Stimulated activated CD4-positive, alpha-beta T cell treated with anti-CD3 and anti-CD28 coated beads, TNF-alpha, amount 100 ng/mL, for 48 hours (primary cell): ENCODE measurements around the gene MID1.
"Not testable (repeated sequence)": the region's sequence is repeated elsewhere in the genome, so short reads cannot be mapped to it uniquely, and the experiment has no call there.

ENCODE experiments used
- DNase-seq, 3 donors: peaks; one replicate each; pipeline ENCODE4 v3.0.0-alpha.2; 2020; ENCODE audit warnings: low read depth in 3 of 3

MID1 gene

GRCh38 chrX:10617999-10618351 lies 2.4 kb downstream of the MID1 start:
- no peak for DNase-seq

- no peak for DNase-seq
These were observed 3.0 kb downstream of the MID1 start for GRCh38 chrX:10617186-10617998.

- DNase-seq = peak in 1 of 3 donors; percentile 4
These were observed 4.2 kb downstream of the MID1 start for GRCh38 chrX:10615931-10616774.

GRCh38 chrX:10612215-10612614 lies 8.2 kb downstream of the MID1 start:
- DNase-seq = no peak

- DNase-seq = no peak
These were observed 8.8 kb downstream of the MID1 start for GRCh38 chrX:10611441-10612090.

- no peak for DNase-seq
These were observed 12.3 kb downstream of the MID1 start for GRCh38 chrX:10608099-10608498.

- no peak for DNase-seq
These were observed 13.2 kb downstream of the MID1 start for GRCh38 chrX:10607233-10607632.

GRCh38 chrX:10603612-10604011 lies 16.8 kb downstream of the MID1 start:
- no peak for DNase-seq

- no peak for DNase-seq
These were observed 17.7 kb downstream of the MID1 start for GRCh38 chrX:10602646-10603045.

- no peak for DNase-seq
These were observed 19.9 kb downstream of the MID1 start for GRCh38 chrX:10600479-10600878.

- no peak for DNase-seq
These were observed 21.8 kb downstream of the MID1 start for GRCh38 chrX:10598540-10598939.

- DNase-seq = no peak
These were observed 22.5 kb downstream of the MID1 start for GRCh38 chrX:10597871-10598270.

- no peak for DNase-seq
These were observed 28.7 kb downstream of the MID1 start for GRCh38 chrX:10591363-10592335.

GRCh38 chrX:10589787-10590186 lies 30.6 kb downstream of the MID1 start:
- not testable (repeated sequence) for DNase-seq

GRCh38 chrX:10589098-10589497 lies 31.3 kb downstream of the MID1 start:
- no peak for DNase-seq

- DNase-seq = not testable (repeated sequence)
These were observed 35.5 kb downstream of the MID1 start for GRCh38 chrX:10584882-10585281.

GRCh38 chrX:10582945-10583344 lies 37.4 kb downstream of the MID1 start:
- no peak for DNase-seq

GRCh38 chrX:10582215-10582733 lies 38.1 kb downstream of the MID1 start:
- DNase-seq = no peak

- DNase-seq = no peak
These were observed 41.0 kb downstream of the MID1 start for GRCh38 chrX:10579112-10580011.

GRCh38 chrX:10578527-10578926 lies 41.9 kb downstream of the MID1 start:
- no peak for DNase-seq
